ENCODE data around the gene SLAMF8. TPM values are rescaled to one million over a fixed set of nuclear protein-coding genes. Genes with fewer than 3 reads are reported as not detected.

The SLAMF8 gene
- total and polyA plus RNA-seq, 8 donors, result 0.76 to 4.5 (median 2.5) TPM; not detected in 2

- Histone ChIP-seq H3K27ac (no peak overlapping the region), H3K36me3 (no peaks in the 10 kb centered on the region), H3K4me1 (peaks cover 0 to 5% (median 0%) of the 10 kb centered on the region in 4 donors), H3K27me3 (no peaks in the 10 kb centered on the region), H3K9me3 (no peaks in the 10 kb centered on the region), H3K4me3 (no peak overlapping the region)
- intact Hi-C loops (cut with DNase I; ENCODE audit: low total_unique reads), result no loop called here
- 61 to 81% (median 65%) methylated on average over 4 of the region's 4 CpGs for WGBS, 5 donors
- DNase-seq, result no peak
- TF ChIP-seq POLR2AphosphoS5 (IDR thresholded peaks at IDR 0.05) (no peak), CTCF (IDR thresholded peaks at IDR 0.05) (no peak), EP300 (IDR thresholded peaks at IDR 0.05) (no peak), POLR2A (IDR thresholded peaks at IDR 0.05) (no peak)
These were observed 20.6 kb downstream of the SLAMF8 start for GRCh38 chr1:159847231-159847630.

GRCh38 chr1:159848326-159848725, 21.7 kb downstream of the SLAMF8 start:
- Histone ChIP-seq H3K4me3 (no peak overlapping the region), H3K27me3 (no peaks in the 10 kb centered on the region), H3K27ac (no peak overlapping the region), H3K4me1 (peaks cover 0 to 10% (median 3%) of the 10 kb centered on the region in 4 donors), H3K36me3 (no peaks in the 10 kb centered on the region), H3K9me3 (no peaks in the 10 kb centered on the region)
- no peak for TF ChIP-seq POLR2AphosphoS5 (IDR thresholded peaks at IDR 0.05)
- no peak for TF ChIP-seq EP300 (IDR thresholded peaks at IDR 0.05)
- TF ChIP-seq CTCF (IDR thresholded peaks at IDR 0.05), result no peak
- TF ChIP-seq POLR2A (IDR thresholded peaks at IDR 0.05), result no peak
- no peak for DNase-seq
- intact Hi-C loops (cut with DNase I; ENCODE audit: low total_unique reads), result no loop called here
- 42 to 81% (median 47%) methylated on average over 3 of the region's 3 CpGs for WGBS, 5 donors

- Histone ChIP-seq H3K9me3 (no peaks in the 10 kb centered on the region), H3K4me3 (no peak overlapping the region), H3K36me3 (no peaks in the 10 kb centered on the region), H3K27ac (no peak overlapping the region), H3K27me3 (no peaks in the 10 kb centered on the region), H3K4me1 (peaks cover 0 to 22% (median 17%) of the 10 kb centered on the region in 4 donors)
- no peak for DNase-seq
- 68 to 82% (median 78%) methylated on average over 2 of the region's 2 CpGs for WGBS, 5 donors
- TF ChIP-seq POLR2AphosphoS5 (IDR thresholded peaks at IDR 0.05) (no peak), EP300 (IDR thresholded peaks at IDR 0.05) (no peak), POLR2A (IDR thresholded peaks at IDR 0.05) (no peak), CTCF (IDR thresholded peaks at IDR 0.05) (no peak)
- intact Hi-C loops (cut with DNase I; ENCODE audit: low total_unique reads), result no loop called here
These were observed 23.1 kb downstream of the SLAMF8 start for GRCh38 chr1:159849626-159850366.

GRCh38 chr1:159851407-159851806, 24.7 kb downstream of the SLAMF8 start:
- H3K27ac ChIP-seq, result no peak overlapping the region
- H3K9me3 ChIP-seq, result no peaks in the 10 kb centered on the region
- H3K4me3 ChIP-seq, result no peak overlapping the region
- WGBS, 5 donors, result 61 to 85% (median 80%) methylated on average over 1 of the region's 1 CpG
- TF ChIP-seq CTCF (IDR thresholded peaks at IDR 0.05) (no peak), EP300 (IDR thresholded peaks at IDR 0.05) (no peak), POLR2AphosphoS5 (IDR thresholded peaks at IDR 0.05) (no peak), POLR2A (IDR thresholded peaks at IDR 0.05) (no peak)
- intact Hi-C loops (cut with DNase I; ENCODE audit: low total_unique reads), result no loop called here
- H3K36me3 ChIP-seq, result no peaks in the 10 kb centered on the region
- H3K27me3 ChIP-seq, result no peaks in the 10 kb centered on the region
- peaks cover 0 to 34% (median 26%) of the 10 kb centered on the region in 4 donors for H3K4me1 ChIP-seq
- no peak for DNase-seq
